SKM-1 (cell line): ENCODE measurements around the gene KRTAP5-10.
"Not testable (repeated sequence)": the region's sequence is repeated elsewhere in the genome, so short reads cannot be mapped to it uniquely, and the experiment has no call there.

Experiments
- DNase-seq: peaks from one replicate; lab custom pipeline; 2025; ENCODE audit not compliant: unreplicated experiment; lab: John Stamatoyannopoulos, UW

The KRTAP5-10 gene, protein sequence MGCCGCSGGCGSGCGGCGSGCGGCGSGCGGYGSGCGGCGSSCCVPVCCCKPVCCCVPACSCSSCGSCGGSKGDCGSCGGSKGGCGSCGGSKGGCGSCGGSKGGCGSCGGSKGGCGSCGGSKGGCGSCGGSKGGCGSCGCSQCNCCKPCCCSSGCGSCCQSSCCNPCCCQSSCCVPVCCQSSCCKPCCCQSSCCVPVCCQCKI

DNA sequence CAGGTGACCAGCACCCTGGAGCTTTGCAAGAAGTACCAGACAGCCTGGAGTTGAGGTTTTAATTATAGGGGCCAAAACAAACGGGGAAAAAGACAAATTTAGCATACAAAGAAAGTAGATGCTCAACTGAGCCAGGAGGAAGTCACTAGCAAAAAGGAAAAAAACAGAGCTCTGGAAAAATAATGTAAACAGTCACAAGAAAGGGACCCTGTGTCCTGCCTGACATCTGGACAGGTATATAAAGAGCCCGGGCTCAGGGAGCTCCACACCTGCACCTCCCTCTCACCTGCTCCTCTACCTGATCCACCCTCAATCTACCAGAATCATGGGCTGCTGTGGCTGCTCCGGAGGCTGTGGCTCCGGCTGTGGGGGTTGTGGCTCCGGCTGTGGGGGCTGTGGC lies at the start of gene KRTAP5-10:
Gene KRTAP5-10 (plus strand): TSS at position 301 of the 400 bp plus-strand sequence. CDS start 25 bp downstream, at position 326.
- no peak for DNase-seq

GRCh38 chr11:71518506-71519471 lies 46.6 kb upstream of the KRTAP5-10 start:
- no peak for DNase-seq

DNA sequence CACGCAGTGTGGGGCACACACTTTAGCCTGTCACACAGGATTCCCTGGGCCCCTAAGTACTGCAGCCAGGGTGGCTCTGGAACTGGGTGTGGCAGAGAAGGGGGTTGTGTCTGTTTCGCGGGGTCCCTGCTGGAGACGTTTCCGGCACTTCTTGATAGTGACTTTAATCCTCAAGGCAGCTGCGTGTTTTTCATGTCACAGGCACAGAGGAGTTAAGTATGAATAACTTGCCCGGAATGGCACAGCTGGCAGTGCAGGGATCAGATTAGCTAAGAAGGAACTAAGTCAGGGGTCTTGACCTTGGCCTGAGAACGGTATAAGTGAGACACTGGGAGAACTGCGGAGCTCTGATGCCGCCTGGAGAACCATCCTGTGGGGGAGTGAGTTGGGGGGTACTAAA lies 45.8 kb upstream of the KRTAP5-10 start:
- DNase-seq, result no peak

DNA sequence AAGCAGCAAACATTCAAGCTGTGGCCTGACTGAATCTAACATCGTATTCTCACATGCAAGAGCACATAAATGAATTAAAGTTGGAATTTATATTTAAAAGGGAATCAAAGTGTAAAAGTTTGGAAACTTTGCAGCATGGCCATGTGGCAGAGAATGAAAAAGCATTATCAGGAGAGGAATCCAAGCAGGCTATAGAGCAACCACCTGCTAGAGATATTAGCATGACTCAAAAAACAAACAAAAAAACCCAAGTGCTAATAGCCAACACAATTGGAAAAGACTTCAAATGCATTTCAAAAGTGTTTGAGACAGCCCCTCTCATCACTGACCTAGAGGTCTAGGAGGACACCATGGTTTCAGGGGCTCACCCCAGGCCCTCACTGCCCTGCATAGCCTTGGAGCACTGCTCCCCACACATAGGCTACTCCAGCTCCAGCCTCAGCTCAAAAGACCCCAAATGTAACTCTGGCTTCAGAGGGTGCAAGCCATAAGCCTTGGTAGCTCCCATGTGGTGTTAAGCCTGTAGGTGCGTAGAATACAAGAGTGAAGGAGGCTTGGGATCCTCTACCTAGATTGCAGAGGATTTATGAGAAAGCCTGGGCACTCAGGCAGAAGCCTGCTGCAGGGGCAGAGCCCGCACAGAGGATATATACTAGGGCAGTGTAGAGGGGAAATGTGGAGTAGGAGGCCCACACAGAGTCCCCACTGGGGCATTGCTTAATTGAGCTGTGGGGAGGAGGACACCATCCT lies 40.0 kb upstream of the KRTAP5-10 start:
- DNase-seq, result no peak

DNA sequence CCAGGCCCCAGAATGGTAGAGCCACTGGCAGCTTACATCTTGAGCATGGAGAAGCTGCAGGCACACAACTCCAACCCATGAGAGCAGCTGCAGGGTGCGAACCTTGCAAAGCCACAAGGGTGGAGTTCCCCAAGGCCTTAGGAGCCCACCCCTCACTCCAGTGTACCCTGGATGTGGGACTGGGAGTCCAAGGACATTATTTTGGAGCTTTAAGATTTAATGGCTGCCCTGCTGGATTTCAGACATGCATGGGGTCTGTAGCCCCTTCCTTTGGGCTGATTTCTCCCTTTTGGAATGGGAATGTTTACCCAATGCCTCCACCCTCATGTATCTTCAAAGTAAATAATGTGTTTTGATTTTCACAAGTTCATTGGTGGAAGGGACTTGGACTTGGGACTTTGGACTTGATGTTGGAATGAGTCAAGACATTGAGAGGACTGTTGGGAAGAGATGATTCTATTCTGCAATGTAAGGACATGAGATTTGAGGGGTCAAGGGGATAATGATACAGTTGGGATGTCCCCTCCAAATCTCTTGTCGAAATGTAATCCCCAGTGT lies 39.3 kb upstream of the KRTAP5-10 start:
- no peak for DNase-seq

- not testable (repeated sequence) for DNase-seq
Observed at GRCh38 chr11:71526796-71527575, 38.4 kb upstream of the KRTAP5-10 start, which contains the start of gene KRTAP5-7. Gene KRTAP5-7 (plus strand): TSS chr11:71527267. CDS start chr11:71527301, 34 bp downstream.

DNA sequence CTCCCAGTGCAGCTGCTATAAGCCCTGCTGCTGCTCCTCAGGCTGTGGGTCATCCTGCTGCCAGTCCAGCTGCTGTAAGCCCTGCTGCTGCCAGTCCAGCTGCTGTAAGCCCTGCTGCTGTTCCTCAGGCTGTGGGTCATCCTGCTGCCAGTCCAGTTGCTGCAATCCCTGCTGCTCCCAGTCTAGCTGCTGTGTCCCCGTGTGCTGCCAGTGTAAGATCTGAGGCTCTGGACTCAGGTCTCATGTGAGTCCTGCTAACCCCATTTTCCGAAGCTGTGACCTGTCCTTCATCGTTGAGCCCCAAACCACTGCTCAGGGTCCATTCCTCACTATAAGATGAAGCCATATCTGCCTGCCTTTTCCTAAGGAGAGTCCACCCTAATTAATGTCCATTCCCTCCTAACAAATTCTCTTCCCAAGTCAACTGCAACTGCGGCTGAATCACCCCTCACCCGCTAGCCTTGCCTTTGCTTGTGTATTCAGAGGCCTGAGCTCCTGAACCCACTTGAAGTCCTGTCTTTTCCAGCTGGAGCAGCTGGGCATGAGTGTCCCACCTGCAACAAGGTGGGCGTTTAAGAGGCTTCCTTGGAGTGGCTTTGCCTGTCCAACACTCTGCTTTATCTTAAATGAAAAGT lies 37.7 kb upstream of the KRTAP5-10 start:
- DNase-seq, result no peak

- no peak for DNase-seq
Observed at GRCh38 chr11:71530602-71531001, 34.8 kb upstream of the KRTAP5-10 start.

DNA sequence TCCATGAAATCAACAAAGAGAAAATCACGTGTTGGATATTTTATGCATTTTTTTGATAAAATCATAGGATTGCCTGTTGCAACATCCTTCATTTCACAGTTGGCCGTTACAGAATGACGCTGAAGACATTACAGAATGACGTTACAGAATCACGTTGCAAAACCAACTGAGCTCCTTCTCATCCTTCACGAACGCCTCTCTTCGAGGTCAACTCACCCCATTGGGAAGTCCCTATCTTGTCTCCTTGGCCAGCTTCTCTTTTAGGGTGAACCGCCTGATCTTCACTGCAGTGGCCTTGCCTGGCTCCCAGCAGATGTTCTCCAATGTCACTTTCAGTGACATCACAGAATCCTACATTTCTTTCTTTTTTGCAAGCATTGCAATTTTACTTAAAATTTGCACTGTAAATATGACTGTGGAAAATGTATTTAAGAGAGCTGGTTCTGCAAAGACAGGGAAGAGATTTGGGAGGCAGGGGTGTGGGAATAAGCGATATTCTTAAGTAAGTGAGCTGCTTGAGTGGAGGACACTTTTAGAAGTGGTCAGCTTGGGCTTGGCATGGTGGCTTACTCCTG lies 33.2 kb upstream of the KRTAP5-10 start:
- no peak for DNase-seq

- not testable (repeated sequence) for DNase-seq
Observed at GRCh38 chr11:71534711-71535608, 30.4 kb upstream of the KRTAP5-10 start.

DNA sequence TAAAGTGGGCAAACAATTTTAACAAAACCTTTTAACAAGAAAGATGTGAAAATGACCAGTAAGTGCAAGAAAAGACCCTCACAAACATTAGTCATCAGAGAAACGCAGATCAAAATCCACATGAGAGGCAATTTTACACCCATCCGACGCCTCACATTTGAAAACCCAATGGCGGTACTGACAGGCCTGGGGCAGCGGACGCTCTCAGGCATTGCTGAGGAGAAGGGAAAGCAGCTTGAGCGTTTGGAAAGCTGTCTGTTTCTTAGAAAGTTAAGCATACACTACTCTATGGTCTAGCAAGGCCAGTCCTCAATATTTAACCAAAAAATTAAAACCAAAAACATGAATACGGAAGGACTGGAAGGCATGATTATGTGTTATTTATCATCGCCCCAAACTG lies 29.5 kb upstream of the KRTAP5-10 start:
- DNase-seq, result no peak

DNA sequence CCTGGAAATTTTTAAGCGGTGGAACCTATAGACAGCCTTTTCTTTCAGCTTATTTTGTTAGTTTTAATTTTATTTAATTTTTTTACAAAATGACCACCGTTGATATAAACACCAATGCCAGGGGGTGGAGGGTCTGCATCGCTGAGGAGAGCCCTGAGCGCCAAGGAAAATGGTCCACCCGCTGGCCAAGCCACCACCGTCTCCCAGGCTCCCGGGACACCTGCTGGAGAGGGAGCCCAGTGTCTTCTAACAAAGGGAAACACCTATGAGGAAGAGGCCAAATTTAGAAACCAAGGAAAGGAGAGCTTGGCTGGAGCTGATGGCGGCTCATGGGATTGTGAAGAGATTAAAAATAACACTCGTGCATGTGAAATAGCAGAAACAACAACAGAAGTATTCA lies 27.8 kb upstream of the KRTAP5-10 start:
- no peak for DNase-seq

DNA sequence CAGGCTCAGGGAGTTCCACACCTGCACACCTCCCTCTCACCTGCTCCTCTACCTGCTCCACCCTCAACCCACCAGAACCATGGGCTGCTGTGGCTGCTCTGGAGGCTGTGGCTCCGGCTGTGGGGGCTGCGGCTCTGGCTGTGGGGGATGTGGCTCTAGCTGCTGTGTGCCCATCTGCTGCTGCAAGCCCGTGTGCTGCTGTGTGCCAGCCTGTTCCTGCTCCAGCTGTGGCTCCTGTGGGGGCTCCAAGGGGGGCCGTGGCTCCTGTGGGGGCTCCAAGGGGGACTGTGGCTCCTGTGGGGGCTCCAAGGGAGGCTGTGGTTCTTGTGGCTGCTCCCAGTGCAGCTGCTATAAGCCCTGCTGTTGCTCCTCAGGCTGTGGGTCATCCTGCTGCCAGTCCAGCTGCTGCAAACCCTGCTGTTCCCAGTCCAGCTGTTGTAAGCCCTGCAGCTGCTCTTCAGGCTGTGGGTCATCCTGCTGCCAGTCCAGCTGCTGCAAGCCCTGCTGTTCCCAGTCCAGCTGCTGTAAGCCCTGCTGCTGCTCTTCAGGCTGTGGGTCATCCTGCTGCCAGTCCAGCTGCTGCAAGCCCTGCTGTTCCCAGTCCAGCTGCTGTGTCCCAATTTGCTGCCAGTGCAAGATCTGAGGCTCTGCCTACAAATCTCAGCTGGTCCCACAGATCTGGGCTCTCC lies 27.2 kb upstream of the KRTAP5-10 start, which contains the start of gene KRTAP5-8:
Gene KRTAP5-8 (plus strand): TSS at position 49 of the 689 bp plus-strand sequence. CDS start 31 bp downstream, at position 80.
- DNase-seq, result not testable (repeated sequence)

GRCh38 chr11:71538666-71538990 lies 26.7 kb upstream of the KRTAP5-10 start:
- DNase-seq, result no peak

- DNase-seq, result no peak
Observed at GRCh38 chr11:71539017-71539416, 26.3 kb upstream of the KRTAP5-10 start.

- DNase-seq, result not testable (repeated sequence)
Observed at GRCh38 chr11:71539971-71540370, 25.4 kb upstream of the KRTAP5-10 start.

DNA sequence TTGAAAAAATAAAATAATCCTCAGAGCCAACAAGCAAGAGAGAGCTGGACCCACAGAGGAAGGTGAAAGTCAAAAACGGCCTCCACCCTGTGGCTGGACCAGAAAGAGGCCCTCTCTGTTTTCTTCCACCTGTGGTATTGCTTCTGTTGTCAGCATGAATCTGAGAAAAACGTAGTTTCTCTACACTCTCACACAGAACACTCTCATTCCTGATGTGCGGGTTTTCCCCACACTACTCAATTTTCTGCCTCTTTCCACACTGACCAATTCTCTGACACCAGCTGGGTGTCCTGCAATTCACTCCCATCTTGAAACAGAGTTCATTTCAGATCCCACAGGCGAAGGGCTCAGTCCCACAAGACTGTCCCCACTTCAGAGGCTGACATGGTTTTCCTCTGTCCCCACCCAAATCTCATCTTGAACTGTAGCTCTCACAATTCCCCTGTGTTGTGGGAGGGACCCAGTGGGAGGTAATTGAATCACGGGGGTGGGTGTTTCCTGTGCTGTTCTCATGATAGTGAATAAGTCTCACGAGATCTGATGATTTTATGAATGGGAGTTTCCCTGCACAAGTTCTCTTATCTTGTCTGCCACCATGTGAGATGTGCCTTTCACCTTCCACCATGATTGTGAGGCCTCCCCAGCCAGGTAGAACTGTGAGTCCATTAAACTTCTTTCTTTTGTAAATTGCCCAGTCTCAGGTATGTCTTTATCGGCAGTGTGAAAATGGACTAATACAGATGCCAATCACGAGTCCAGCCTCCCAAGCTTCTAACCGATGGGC lies 24.6 kb upstream of the KRTAP5-10 start:
- DNase-seq, result not testable (repeated sequence)
